ENCODE measurements around the gene PSMA3.

DNA sequence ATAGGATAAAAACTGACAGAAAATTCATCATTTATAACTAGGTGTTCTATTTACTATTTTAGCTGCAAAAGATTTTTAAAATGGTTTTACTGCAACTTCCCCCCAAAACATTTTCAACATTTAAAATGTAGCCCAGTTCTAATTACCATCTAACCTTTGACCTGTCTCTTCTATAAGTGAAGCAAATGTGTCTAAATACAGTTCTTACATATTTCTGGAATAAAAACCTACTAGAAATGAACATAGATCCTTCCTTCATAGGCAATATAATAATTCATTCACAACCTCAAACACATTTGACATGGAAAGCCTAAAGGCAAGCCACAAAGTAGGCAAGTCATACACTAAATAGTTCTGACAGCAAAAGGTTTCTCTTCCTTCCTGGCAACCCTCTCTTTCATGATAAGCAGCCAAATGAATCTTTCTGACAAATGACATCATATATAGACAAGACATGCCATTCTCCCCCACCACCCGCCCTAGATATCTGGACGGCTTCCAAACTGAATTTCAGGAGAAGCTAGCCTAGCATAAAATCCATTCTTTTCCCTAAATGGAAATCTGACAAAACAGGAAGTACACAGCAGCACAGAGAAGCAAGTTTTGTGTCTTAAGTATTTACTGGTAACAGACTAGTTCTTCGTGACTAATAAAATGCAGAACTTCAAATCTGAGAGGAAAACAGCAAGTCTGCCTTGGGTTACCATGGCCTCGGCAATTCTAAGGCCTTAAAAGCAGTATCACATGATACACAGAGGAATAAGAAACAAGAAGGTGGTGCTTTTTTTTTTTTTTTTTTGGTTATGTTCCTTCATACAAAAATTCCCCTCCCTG lies 36.5 kb downstream of the PSMA3 start:
- TF ChIP-seq POLR2A (IDR thresholded peaks at IDR 0.05), result no peak
- TF ChIP-seq, protein P1, sequence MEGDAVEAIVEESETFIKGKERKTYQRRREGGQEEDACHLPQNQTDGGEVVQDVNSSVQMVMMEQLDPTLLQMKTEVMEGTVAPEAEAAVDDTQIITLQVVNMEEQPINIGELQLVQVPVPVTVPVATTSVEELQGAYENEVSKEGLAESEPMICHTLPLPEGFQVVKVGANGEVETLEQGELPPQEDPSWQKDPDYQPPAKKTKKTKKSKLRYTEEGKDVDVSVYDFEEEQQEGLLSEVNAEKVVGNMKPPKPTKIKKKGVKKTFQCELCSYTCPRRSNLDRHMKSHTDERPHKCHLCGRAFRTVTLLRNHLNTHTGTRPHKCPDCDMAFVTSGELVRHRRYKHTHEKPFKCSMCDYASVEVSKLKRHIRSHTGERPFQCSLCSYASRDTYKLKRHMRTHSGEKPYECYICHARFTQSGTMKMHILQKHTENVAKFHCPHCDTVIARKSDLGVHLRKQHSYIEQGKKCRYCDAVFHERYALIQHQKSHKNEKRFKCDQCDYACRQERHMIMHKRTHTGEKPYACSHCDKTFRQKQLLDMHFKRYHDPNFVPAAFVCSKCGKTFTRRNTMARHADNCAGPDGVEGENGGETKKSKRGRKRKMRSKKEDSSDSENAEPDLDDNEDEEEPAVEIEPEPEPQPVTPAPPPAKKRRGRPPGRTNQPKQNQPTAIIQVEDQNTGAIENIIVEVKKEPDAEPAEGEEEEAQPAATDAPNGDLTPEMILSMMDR (IDR thresholded peaks at IDR 0.05), result no peak
- TF ChIP-seq POLR2AphosphoS5 (IDR thresholded peaks at IDR 0.05), result peak in 1 of 3 donors; percentile 35
- no peak for TF ChIP-seq EP300 (IDR thresholded peaks at IDR 0.05)
